ENCODE results near the gene YIF1A.

The YIF1A gene

GRCh38 chr11:66275984-66276612 is 12.8 kb downstream of the YIF1A start:
- TF ChIP-seq, protein P1, sequence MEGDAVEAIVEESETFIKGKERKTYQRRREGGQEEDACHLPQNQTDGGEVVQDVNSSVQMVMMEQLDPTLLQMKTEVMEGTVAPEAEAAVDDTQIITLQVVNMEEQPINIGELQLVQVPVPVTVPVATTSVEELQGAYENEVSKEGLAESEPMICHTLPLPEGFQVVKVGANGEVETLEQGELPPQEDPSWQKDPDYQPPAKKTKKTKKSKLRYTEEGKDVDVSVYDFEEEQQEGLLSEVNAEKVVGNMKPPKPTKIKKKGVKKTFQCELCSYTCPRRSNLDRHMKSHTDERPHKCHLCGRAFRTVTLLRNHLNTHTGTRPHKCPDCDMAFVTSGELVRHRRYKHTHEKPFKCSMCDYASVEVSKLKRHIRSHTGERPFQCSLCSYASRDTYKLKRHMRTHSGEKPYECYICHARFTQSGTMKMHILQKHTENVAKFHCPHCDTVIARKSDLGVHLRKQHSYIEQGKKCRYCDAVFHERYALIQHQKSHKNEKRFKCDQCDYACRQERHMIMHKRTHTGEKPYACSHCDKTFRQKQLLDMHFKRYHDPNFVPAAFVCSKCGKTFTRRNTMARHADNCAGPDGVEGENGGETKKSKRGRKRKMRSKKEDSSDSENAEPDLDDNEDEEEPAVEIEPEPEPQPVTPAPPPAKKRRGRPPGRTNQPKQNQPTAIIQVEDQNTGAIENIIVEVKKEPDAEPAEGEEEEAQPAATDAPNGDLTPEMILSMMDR (IDR thresholded peaks at IDR 0.05; ENCODE audit: control insufficient read depth, extremely low read depth, insufficient read depth): no peak
- H3K4me3 ChIP-seq (ENCODE audit: low read depth, low read length): no peak overlapping the region
- DNase-seq (ENCODE audit: low read depth): no peak

GRCh38 chr11:66275396-66275795 is 13.5 kb downstream of the YIF1A start:
- TF ChIP-seq, protein P1 (IDR thresholded peaks at IDR 0.05; ENCODE audit: control insufficient read depth, extremely low read depth, insufficient read depth): no peak
- no peak overlapping the region for H3K4me3 ChIP-seq (ENCODE audit: low read depth, low read length)
- no peak for DNase-seq (ENCODE audit: low read depth)

DNA sequence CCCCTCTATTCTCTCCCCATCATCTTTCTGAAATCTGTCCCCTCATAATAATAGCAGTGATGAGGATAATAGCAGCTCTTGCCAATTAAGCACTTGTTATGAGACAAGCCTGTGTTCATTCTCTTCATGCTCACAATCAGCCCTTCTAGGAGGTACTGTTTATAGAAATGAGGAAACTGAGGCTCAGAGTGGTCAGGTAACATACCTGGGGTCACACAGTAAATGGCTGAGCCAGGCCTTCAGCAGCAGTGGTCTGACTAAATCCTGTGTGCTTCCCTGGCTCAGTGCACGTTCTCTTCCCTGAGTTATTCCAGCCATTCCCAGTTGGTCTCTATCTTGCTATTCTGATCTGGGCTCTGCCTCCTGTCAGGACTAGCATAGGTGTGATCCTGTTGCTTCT is 14.7 kb downstream of the YIF1A start:
- H3K4me3 ChIP-seq (ENCODE audit: low read depth, low read length): no peak overlapping the region
- DNase-seq (ENCODE audit: low read depth): no peak
- TF ChIP-seq, protein P1 (IDR thresholded peaks at IDR 0.05; ENCODE audit: control insufficient read depth, extremely low read depth, insufficient read depth): no peak

- no peak overlapping the region for H3K4me3 ChIP-seq (ENCODE audit: low read depth, low read length)
- no peak for DNase-seq (ENCODE audit: low read depth)
- TF ChIP-seq, protein P1 (IDR thresholded peaks at IDR 0.05; ENCODE audit: control insufficient read depth, extremely low read depth, insufficient read depth): no peak
These were observed 16.3 kb downstream of the YIF1A start for GRCh38 chr11:66272596-66272995.

- TF ChIP-seq, protein P1 (IDR thresholded peaks at IDR 0.05; ENCODE audit: control insufficient read depth, extremely low read depth, insufficient read depth): no peak
- DNase-seq (ENCODE audit: low read depth): no peak
- H3K4me3 ChIP-seq (ENCODE audit: low read depth, low read length): no peak overlapping the region
These were observed 17.1 kb downstream of the YIF1A start for GRCh38 chr11:66271816-66272215.

DNA sequence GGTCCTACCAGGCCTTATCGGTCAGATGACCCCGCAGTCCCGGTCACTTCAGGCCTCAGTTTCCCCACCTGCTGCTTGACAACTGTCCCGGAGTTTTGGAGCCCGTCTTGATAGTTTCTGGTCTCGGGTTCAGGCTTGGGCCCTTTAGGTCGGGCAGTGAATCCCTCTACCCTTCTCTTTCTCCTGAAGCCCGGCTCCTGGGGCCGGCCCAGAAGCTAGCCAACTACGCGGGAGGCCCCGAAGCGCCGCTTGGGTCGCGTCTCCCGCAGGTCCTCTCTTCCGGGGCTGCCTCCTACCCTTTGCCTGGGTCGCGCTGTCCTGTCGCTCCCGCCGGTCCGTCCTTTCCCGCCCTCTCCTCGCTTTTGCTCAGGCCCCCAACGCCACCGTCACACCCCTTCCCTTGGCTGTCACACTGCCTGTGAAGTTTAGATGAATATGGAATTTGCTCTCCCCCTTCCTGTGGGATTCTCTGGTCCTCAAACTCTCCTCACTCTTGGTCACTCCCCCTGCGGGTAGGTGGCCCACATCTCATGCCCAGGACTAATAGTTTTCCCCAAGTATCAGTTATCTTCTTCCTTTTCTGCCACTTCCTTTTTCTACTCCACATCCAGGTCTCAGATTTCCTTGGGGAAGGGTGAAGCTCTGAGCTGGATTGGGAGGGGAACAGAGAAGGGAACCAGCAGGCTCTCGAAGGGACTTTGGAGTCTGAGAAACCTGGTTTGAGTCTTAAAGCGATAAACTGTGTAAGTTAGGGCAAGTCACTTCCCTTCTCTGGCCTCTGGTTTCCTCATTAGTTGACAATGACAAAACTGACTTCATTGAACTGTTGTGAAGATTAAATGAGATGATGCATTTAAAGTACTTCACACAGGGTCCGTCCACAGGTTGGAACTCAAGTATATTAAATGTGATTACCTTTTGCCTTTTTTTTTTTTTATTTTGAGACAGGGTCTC is 19.7 kb downstream of the YIF1A start:
- DNase-seq (ENCODE audit: low read depth): no peak
- TF ChIP-seq, protein P1 (IDR thresholded peaks at IDR 0.05; ENCODE audit: control insufficient read depth, extremely low read depth, insufficient read depth): no peak
- H3K4me3 ChIP-seq (ENCODE audit: low read depth, low read length): peak overlapping the region; percentile 96

All from LNCaP clone FGC (cell line).